Right forelimb (tissue), 1 donor: ENCODE measurements around the gene GPR39.

Source experiments
- DNase-seq: peaks from one replicate; pipeline ENCODE4 v3.0.0-alpha.2; 2018

Gene GPR39

GRCh38 chr2:132646540-132647108 lies 230.0 kb downstream of the GPR39 start:
- no peak for DNase-seq

- no peak for DNase-seq
Measured at GRCh38 chr2:132651115-132652045, 234.8 kb downstream of the GPR39 start.

GRCh38 chr2:132652474-132652873 lies 235.9 kb downstream of the GPR39 start:
- no peak for DNase-seq

GRCh38 chr2:132654335-132654734 lies 237.7 kb downstream of the GPR39 start:
- no peak for DNase-seq

- DNase-seq = no peak
Measured at GRCh38 chr2:132654968-132655367, 238.4 kb downstream of the GPR39 start.

- no peak for DNase-seq
Measured at GRCh38 chr2:132656266-132656975, 239.8 kb downstream of the GPR39 start.

- DNase-seq = no peak
Measured at GRCh38 chr2:132659331-132659730, 242.7 kb downstream of the GPR39 start.

- DNase-seq = no peak
Measured at GRCh38 chr2:132662732-132663131, 246.1 kb downstream of the GPR39 start.

- no peak for DNase-seq
Measured at GRCh38 chr2:132664096-132664495, 247.5 kb downstream of the GPR39 start.

- no peak for DNase-seq
Measured at GRCh38 chr2:132665401-132666140, 249.0 kb downstream of the GPR39 start.

GRCh38 chr2:132667706-132668105 lies 251.1 kb downstream of the GPR39 start:
- no peak for DNase-seq

GRCh38 chr2:132668189-132668823 lies 251.7 kb downstream of the GPR39 start:
- no peak for DNase-seq

- DNase-seq = peak; percentile 53
Measured at GRCh38 chr2:132668987-132669907, 252.6 kb downstream of the GPR39 start.

GRCh38 chr2:132669908-132670495 lies 253.4 kb downstream of the GPR39 start, which contains the start of gene LYPD1:
LYPD1 (minus strand) TSS chr2:132670205; CDS start chr2:132669932, 273 bp downstream.
- no peak for DNase-seq

- peak; percentile 57 for DNase-seq
Measured at GRCh38 chr2:132670496-132671150, 254.0 kb downstream of the GPR39 start.

GRCh38 chr2:132671151-132671835 lies 254.7 kb downstream of the GPR39 start:
- no peak for DNase-seq

- no peak for DNase-seq
Measured at GRCh38 chr2:132676999-132677398, 260.4 kb downstream of the GPR39 start.

- no peak for DNase-seq
Measured at GRCh38 chr2:132677661-132678060, 261.1 kb downstream of the GPR39 start.

GRCh38 chr2:132678483-132678882 lies 261.9 kb downstream of the GPR39 start:
- DNase-seq = no peak

- DNase-seq = no peak
Measured at GRCh38 chr2:132680544-132680943, 263.9 kb downstream of the GPR39 start.
